K562 (cell line): Measurements from ENCODE around the gene ACTA2. TPM values are rescaled to one million over a fixed set of nuclear protein-coding genes. Genes with fewer than 3 reads are reported as not detected.

Source experiments
- ATAC-seq: fragments of 200-7000 bp; cut with Tn5 transposase; 3 replicates; pipeline ENCODE4 v1.9.1; 2020; ENCODE audit warnings: moderate library complexity
- BruUV-seq: library from RNA; stranded (reverse); fragments of 400-500 nt; replicated peaks from 2 replicates; lab custom pipeline; 2021; lab: Mats Ljungman, UMichigan
- CTCF ChIA-PET: fragments of 300-600 bp; formaldehyde crosslinking; extraction: SDS; loops from one replicate; lab custom pipeline; 2021; ENCODE audit warnings: low intra/inter-chr PET ratio; lab: Yijun Ruan, JAX
- POLR2A ChIA-PET: fragments of 300-600, 350-650 bp; sonication (Branson Sonifier 250); formaldehyde crosslinking; extraction: SDS; loops from one replicate; lab custom pipeline; 2021; ENCODE audit warnings: antibody characterized with exemption, inconsistent platforms; lab: Yijun Ruan, JAX
- DNase-seq, 4 experiments: peaks; one replicate each; pipeline versions ENCODE4 v3.0.0 to v3.0.0-alpha.2; 2011 to 2018; ENCODE audit warnings: low spot score in 3 of 4, mixed read lengths in 3 of 4; ENCODE audit errors: extremely low read depth in 1 of 4
- FAIRE-seq: peaks from 2 replicates; lab custom pipeline; 2011; peaks lifted over from hg19 to GRCh38; lab: Jason Lieb, UNC
- H2AFZ ChIP-seq: 2 replicates; pipeline ENCODE4 v1.6.0; 2011; ENCODE audit warnings: low read depth, low read length, control low read depth, inconsistent platforms
- H3K27ac ChIP-seq: fragments of 200-600 bp; 3 replicates; pipeline ENCODE4 v1.8.0; 2011; ENCODE audit warnings: low read depth, mild to moderate bottlenecking, control low read depth, inconsistent platforms, low read length, moderate library complexity, mixed read lengths; ENCODE audit errors: extremely low read depth
- H3K27me3 ChIP-seq, 2 experiments: fragments of 300-600 bp in 1 of 2; 2 replicates in 1 of 2; 3 replicates in 1 of 2; pipeline versions ENCODE4 v1.6.0 to v1.8.0; 2011; ENCODE audit warnings: inconsistent platforms in 2 of 2, low read length in 2 of 2, mild to moderate bottlenecking in 1 of 2, mixed read lengths in 1 of 2, moderate library complexity in 1 of 2; ENCODE audit not compliant: control insufficient read depth in 2 of 2, insufficient read depth in 2 of 2
- H3K36me3 ChIP-seq: fragments of 300-600 bp; 3 replicates; pipeline ENCODE4 v1.8.0; 2011; ENCODE audit warnings: mild to moderate bottlenecking, low read length, inconsistent platforms; ENCODE audit not compliant: control insufficient read depth, insufficient read depth
- H3K4me1 ChIP-seq, 2 experiments: fragments of 200-600 bp in 1 of 2; replicated peaks in 1 of 2; 2 replicates in 1 of 2; 3 replicates in 1 of 2; pipeline versions ENCODE4 v1.5.1 to v1.8.0; 2011; ENCODE audit warnings: inconsistent platforms in 2 of 2, low read length in 2 of 2, mild to moderate bottlenecking in 1 of 2, mixed read lengths in 1 of 2, moderate library complexity in 1 of 2; ENCODE audit not compliant: control insufficient read depth in 2 of 2, insufficient read depth in 2 of 2
- H3K4me2 ChIP-seq: 2 replicates; pipeline ENCODE4 v1.6.1; 2011; ENCODE audit warnings: low read length, control low read depth, inconsistent platforms, mixed read lengths; ENCODE audit not compliant: insufficient read depth
- H3K4me3 ChIP-seq: fragments of 200-600 bp; sonication (generic), shearing (Covaris generic); 2 replicates; pipeline ENCODE4 v1.5.1; 2016; ENCODE audit warnings: control low read depth, inconsistent platforms
- H3K79me2 ChIP-seq: fragments of 200-600 bp; 3 replicates; pipeline ENCODE4 v1.8.0; 2011; ENCODE audit warnings: low read length, inconsistent platforms; ENCODE audit not compliant: control insufficient read depth, insufficient read depth
- H3K9ac ChIP-seq, 2 experiments: 2 replicates each; pipeline versions ENCODE4 v1.6.0 to v1.6.1; 2011; ENCODE audit warnings: low read depth in 2 of 2, low read length in 2 of 2, control low read depth in 1 of 2, inconsistent platforms in 1 of 2, mild to moderate bottlenecking in 1 of 2, mixed read lengths in 1 of 2; ENCODE audit not compliant: insufficient read depth in 1 of 2
- H3K9me1 ChIP-seq: one replicate; pipeline ENCODE4 v1.6.0; 2011; ENCODE audit warnings: inconsistent platforms, mild to moderate bottlenecking, low read length, moderate library complexity; ENCODE audit not compliant: control insufficient read depth, insufficient read depth
- H3K9me3 ChIP-seq: replicated peaks from 2 replicates; pipeline ENCODE4 v1.5.1; 2011; ENCODE audit warnings: low read depth, low read length, inconsistent platforms; ENCODE audit not compliant: control insufficient read depth, insufficient read depth
- H4K20me1 ChIP-seq: replicated peaks from 2 replicates; pipeline ENCODE4 v1.6.1; 2011; ENCODE audit warnings: low read length, inconsistent platforms, mixed read lengths; ENCODE audit not compliant: control insufficient read depth, insufficient read depth
- ELF1 ChIP-seq: fragments of 200-800 bp; sonication (Bioruptor generic); IDR thresholded peaks from 2 replicates; pipeline ENCODE4 v1.6.1; 2016; ENCODE audit warnings: missing genetic modification characterization, missing compliant biosample characterization
- KLF1 ChIP-seq: fragments of 450-650 bp; IDR thresholded peaks from 2 replicates; pipeline ENCODE4 v1.6.1; 2016; ENCODE audit warnings: missing genetic modification characterization, missing compliant biosample characterization
- NFIC ChIP-seq: fragments of 450-650 bp; IDR thresholded peaks from 2 replicates; pipeline ENCODE4 v1.6.1; 2017; ENCODE audit warnings: mild to moderate bottlenecking, inconsistent platforms
- RBM14 ChIP-seq: fragments of 200-400 bp; formaldehyde crosslinking; IDR thresholded peaks from 2 replicates; pipeline ENCODE4 v1.6.1; 2018; ENCODE audit warnings: low read depth, mild to moderate bottlenecking, low read length, moderate library complexity, borderline replicate concordance; ENCODE audit not compliant: insufficient read depth
- SAFB ChIP-seq: fragments of 200-400 bp; formaldehyde crosslinking; IDR thresholded peaks from 2 replicates; pipeline ENCODE4 v1.6.1; 2017; ENCODE audit warnings: low read depth, low read length, borderline replicate concordance
- ZEB2 ChIP-seq: fragments of 450-650 bp; IDR thresholded peaks from 2 replicates; pipeline ENCODE4 v1.6.1; 2016
- ZNF316 ChIP-seq: fragments of 450-650 bp; IDR thresholded peaks from 2 replicates; pipeline ENCODE4 v1.6.1; 2016
- ZNF318 ChIP-seq, 2 experiments: fragments of 450-650 bp; IDR thresholded peaks; 2 replicates each; pipeline ENCODE4 v1.6.1; 2016; ENCODE audit warnings: mild to moderate bottlenecking in 2 of 2, borderline replicate concordance in 1 of 2, low read depth in 1 of 2, moderate library complexity in 1 of 2
- ZNF586 ChIP-seq: fragments of 450-650 bp; formaldehyde crosslinking; conservative IDR thresholded peaks from 2 replicates; pipeline ENCODE4 v1.4.0; 2020; ENCODE audit warnings: mild to moderate bottlenecking, moderate library complexity
- WGBS: fragments of 100-300 bp; shearing (Covaris generic); methylation state at CpG from one replicate; pipeline ENCODE4 v1.1.6; 2016; ENCODE audit warnings: low coverage, mixed read lengths; ENCODE audit not compliant: insufficient coverage; ENCODE audit errors: missing lambda C conversion rate; 5-methylcytosine and 5-hydroxymethylcytosine counted together
- in situ Hi-C: fragments of 300-500 bp; cut with MboI; formaldehyde crosslinking; loops from 4 replicates; pipeline ENCODE4 v1.15.0; 2018; ENCODE audit warnings: inconsistent platforms, mixed read lengths
- intact Hi-C: fragments of 100-400 bp; cut with micrococcal nuclease; formaldehyde crosslinking; loops from 2 replicates; pipeline ENCODE4 v1.14.2; 2022
- polyA plus RNA-seq, 8 experiments: library from polyadenylated mRNA; depleted of rRNA in 4 of 8; stranded (reverse) in 5 of 8; unstranded in 3 of 8; fragments of >200 nt; fragmentation: Nextera tagmentation in 2 of 8; fragmentation: Illumina TruSeq in 1 of 8; extraction: Ambion mirVana in 2 of 8; extraction: Trizol in 1 of 8; gene quantifications; 2 replicates each; pipeline versions ENCODE4 v1.2.1 to v1.2.3, GENCODE V29; 2011 to 2014; ENCODE audit warnings: inconsistent platforms in 1 of 8, missing spikeins in 1 of 8
- total RNA-seq, 7 experiments: library from RNA; depleted of rRNA in 6 of 7; stranded (reverse); fragments of >200 nt in 6 of 7; fragmentation: Illumina TruSeq in 2 of 7; extraction: Trizol in 2 of 7; gene quantifications; 2 replicates each; pipeline versions ENCODE4 v1.2.1 to v1.2.3, GENCODE V29; 2011 to 2021; ENCODE audit warnings: low replicate concordance in 1 of 7
- TF ChIP-seq, protein P1 (sequence below): fragments of 200-400 bp; formaldehyde crosslinking; IDR thresholded peaks from 2 replicates; pipeline ENCODE4 v1.6.1; 2017; ENCODE audit warnings: mild to moderate bottlenecking, low read depth, low read length, moderate library complexity

ACTA2 gene
- total and polyA plus RNA-seq, 9 of the 15 experiments (the other 6 are each of a cell fraction or from before 2014, with no cell fraction given), result 0.15 to 1.0 (median 0.38) TPM; not detected in 3

DNA sequence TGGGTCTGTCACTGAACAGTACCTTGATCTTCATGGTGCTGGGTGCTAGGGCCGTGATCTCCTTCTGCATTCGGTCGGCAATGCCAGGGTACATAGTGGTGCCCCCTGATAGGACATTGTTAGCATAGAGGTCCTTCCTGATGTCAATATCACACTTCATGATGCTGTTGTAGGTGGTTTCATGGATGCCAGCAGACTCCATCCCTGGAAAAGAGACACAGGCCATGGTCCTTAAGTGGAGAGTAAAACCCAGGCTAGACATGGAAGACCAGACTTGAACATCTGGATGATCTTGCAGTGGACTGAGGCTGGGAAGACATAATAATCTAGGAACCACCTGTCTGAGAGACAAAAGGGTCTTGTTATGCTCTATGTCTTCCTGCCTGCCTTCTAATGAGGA, 14.5 kb downstream of the ACTA2 start:
- ATAC-seq (no peak), FAIRE-seq (no peak), DNase-seq (no peak)
- H3K4me2 ChIP-seq, result no peak overlapping the region
- 4% methylated on average over 3 of the region's 3 CpGs for WGBS
- no TSS peak for BruUV-seq
- no peaks in the 10 kb centered on the region for H3K9me3 ChIP-seq
- H3K4me1 ChIP-seq, result no peaks in the 10 kb centered on the region
- intact Hi-C loops (no loop called here), in situ Hi-C loops (no loop called here)
- H3K9ac ChIP-seq, result no peak overlapping the region
- H3K27ac ChIP-seq, result no peak overlapping the region
- H3K36me3 ChIP-seq, result no peaks in the 10 kb centered on the region
- CTCF ChIA-PET, result interaction anchor here (0.7 kb wide), 1 partner anchor 279 kb away, joined by 3 read pairs; no protein-coding TSS in a partner anchor
- H3K9me1 ChIP-seq, result no peaks in the 10 kb centered on the region
- no peak overlapping the region for H2AFZ ChIP-seq
- no peaks in the 10 kb centered on the region for H4K20me1 ChIP-seq
- no peaks in the 10 kb centered on the region for H3K27me3 ChIP-seq
- H3K79me2 ChIP-seq, result no peaks in the 10 kb centered on the region
- no peak overlapping the region for H3K4me3 ChIP-seq
- POLR2A ChIA-PET, result interaction anchor here (0.6 kb wide), 1 partner anchor 918 kb away, joined by 3 read pairs; no protein-coding TSS in a partner anchor
- TF ChIP-seq ZNF316 (no peak), NFIC (no peak), KLF1 (no peak), ZNF318 (IDR thresholded peaks at IDR 0.05; ENCODE audit: borderline replicate concordance in 1 of 2, low read depth in 1 of 2) (no peak), ZEB2 (no peak), RBM14 (no peak), ELF1 (tag) (no peak), SAFB (no peak), ZNF586 (CRISPR knock-in tag) (no peak)
- TF ChIP-seq, protein P1, sequence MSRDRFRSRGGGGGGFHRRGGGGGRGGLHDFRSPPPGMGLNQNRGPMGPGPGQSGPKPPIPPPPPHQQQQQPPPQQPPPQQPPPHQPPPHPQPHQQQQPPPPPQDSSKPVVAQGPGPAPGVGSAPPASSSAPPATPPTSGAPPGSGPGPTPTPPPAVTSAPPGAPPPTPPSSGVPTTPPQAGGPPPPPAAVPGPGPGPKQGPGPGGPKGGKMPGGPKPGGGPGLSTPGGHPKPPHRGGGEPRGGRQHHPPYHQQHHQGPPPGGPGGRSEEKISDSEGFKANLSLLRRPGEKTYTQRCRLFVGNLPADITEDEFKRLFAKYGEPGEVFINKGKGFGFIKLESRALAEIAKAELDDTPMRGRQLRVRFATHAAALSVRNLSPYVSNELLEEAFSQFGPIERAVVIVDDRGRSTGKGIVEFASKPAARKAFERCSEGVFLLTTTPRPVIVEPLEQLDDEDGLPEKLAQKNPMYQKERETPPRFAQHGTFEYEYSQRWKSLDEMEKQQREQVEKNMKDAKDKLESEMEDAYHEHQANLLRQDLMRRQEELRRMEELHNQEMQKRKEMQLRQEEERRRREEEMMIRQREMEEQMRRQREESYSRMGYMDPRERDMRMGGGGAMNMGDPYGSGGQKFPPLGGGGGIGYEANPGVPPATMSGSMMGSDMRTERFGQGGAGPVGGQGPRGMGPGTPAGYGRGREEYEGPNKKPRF, result no peak
